ENCODE data around the gene ADGRL2. TPM values are rescaled to one million over a fixed set of nuclear protein-coding genes. Genes with fewer than 3 reads are reported as not detected.

ADGRL2 gene
- total RNA-seq, 2 donors from 2014 or later = not detected

DNA sequence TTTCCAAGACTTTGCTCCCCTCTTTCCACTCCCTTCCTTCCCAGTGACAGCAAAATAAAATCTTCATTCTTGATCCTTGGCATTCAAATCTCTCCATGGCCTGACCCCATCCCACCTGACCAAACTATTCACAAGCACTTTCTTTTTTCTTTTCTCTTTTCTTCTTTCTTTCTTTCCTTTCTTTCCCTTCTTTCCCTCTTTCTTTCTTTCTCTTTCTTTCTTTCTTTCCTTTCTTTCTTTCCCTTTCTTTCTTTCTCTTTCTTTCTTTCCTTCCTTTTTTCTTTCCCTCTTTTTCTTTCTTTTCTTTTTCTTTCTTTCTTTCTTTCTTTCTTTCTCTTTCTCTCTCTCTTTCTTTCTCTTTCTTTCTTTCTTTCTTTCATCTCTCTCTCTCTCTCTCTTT lies 207.1 kb downstream of the ADGRL2 start:
- Mint-ChIP-seq H3K4me3 (no peak overlapping the region), H3K36me3 (ENCODE audit: low read depth) (no peaks in the 10 kb centered on the region), H3K4me1 (no peaks in the 10 kb centered on the region), H3K27me3 (no peaks in the 10 kb centered on the region), H3K27ac (no peak overlapping the region)
- ATAC-seq (no peak), DNase-seq (no peak)
- H3K9me3 ChIP-seq (ENCODE audit: control insufficient read depth, low read length, poor library complexity, severe bottlenecking) = no peaks in the 10 kb centered on the region

DNA sequence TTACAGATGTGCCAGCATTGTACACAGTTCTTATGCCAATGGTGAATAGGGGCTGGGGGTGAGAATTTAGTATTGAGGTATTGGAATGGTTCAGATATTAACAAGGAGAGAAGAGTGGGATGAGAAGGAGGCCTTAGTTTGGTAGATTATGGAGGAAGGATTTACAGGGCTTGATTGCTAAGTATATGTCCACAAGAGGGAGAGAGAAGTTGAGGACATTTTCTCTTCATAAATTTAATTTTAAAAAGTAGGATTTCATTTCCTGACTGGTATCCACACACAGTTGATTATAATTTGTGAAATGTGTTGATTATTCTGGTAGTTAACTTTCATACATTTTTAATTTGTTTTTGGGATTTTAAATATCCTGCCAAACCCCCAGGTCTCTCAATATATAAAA lies 213.0 kb downstream of the ADGRL2 start:
- no peaks in the 10 kb centered on the region for H3K27me3 Mint-ChIP-seq
- no peaks in the 10 kb centered on the region for H3K36me3 Mint-ChIP-seq (ENCODE audit: low read depth)
- no peaks in the 10 kb centered on the region for H3K4me1 Mint-ChIP-seq
- H3K9me3 ChIP-seq (ENCODE audit: control insufficient read depth, low read length, poor library complexity, severe bottlenecking) = no peaks in the 10 kb centered on the region
- DNase-seq (no peak), ATAC-seq (no peak)
- no peak overlapping the region for H3K4me3 Mint-ChIP-seq
- H3K27ac Mint-ChIP-seq = no peak overlapping the region

DNA sequence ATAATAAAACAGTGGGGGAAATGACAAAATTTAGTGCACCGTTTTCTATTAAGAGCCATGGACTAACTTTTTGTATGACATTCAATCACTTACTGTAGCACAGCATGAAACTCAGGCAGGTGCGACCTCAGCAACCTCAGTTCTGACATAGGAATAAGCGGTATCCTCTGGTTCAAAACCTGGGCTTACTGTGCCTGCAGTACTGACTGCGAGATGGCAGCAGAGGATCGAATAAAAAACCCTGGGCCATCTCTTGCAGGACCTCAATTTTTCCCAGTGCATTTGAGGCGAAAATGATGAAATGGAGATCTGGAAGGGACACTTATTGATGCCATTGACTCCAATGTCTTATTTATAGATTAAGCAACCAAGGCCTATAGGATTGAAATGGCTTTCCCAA lies 214.7 kb downstream of the ADGRL2 start:
- Mint-ChIP-seq H3K27me3 (no peaks in the 10 kb centered on the region), H3K4me1 (no peaks in the 10 kb centered on the region), H3K27ac (no peak overlapping the region), H3K4me3 (no peak overlapping the region), H3K36me3 (ENCODE audit: low read depth) (no peaks in the 10 kb centered on the region)
- ATAC-seq = no peak
- no peaks in the 10 kb centered on the region for H3K9me3 ChIP-seq (ENCODE audit: control insufficient read depth, low read length, poor library complexity, severe bottlenecking)
- no peak for DNase-seq

DNA sequence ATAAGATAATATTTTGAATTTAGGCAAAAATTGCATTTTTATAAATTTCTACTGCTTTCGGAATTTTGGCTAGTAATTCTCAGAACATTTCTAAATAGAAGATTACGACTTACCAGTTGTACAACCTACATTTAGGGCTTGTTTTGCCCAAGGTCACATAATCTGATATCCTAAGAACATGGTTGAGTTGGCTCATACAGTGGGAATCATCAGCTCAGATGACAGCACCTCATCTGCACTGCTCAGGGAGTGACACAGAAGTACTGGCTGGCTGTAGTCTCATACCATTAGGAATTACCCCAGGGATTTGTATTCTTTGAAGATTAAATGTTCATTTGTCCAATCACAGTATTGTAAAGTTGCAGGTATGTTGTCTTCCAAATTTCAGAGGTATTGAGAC lies 217.6 kb downstream of the ADGRL2 start:
- H3K4me3 Mint-ChIP-seq = no peak overlapping the region
- H3K36me3 Mint-ChIP-seq (ENCODE audit: low read depth) = no peaks in the 10 kb centered on the region
- no peak for DNase-seq
- no peaks in the 10 kb centered on the region for H3K27me3 Mint-ChIP-seq
- no peak overlapping the region for H3K27ac Mint-ChIP-seq
- no peak for ATAC-seq
- H3K9me3 ChIP-seq (ENCODE audit: control insufficient read depth, low read length, poor library complexity, severe bottlenecking) = no peaks in the 10 kb centered on the region
- H3K4me1 Mint-ChIP-seq = no peaks in the 10 kb centered on the region

DNA sequence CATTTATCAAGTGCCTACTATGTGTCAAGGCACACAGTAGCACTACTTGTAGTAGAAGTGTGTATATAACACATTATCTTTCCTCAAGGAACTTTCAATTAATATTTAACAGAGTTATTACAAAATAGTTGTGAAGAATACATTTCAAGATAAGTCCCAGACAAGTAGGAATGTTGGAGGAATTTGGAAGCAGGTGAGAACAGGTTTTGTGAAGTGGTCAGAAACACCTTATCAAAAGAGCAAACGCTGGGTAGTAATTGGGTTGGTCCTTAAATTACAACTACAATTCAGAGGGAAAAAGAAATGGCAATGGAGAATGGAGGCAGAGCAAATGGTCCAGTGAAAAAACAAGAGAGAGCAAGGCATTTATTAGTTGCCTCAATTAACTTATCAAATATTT lies 218.8 kb downstream of the ADGRL2 start:
- H3K9me3 ChIP-seq (ENCODE audit: control insufficient read depth, low read length, poor library complexity, severe bottlenecking) = no peaks in the 10 kb centered on the region
- ATAC-seq (no peak), DNase-seq (no peak)
- Mint-ChIP-seq H3K4me3 (no peak overlapping the region), H3K4me1 (no peaks in the 10 kb centered on the region), H3K36me3 (ENCODE audit: low read depth) (no peaks in the 10 kb centered on the region), H3K27ac (no peak overlapping the region), H3K27me3 (no peaks in the 10 kb centered on the region)

DNA sequence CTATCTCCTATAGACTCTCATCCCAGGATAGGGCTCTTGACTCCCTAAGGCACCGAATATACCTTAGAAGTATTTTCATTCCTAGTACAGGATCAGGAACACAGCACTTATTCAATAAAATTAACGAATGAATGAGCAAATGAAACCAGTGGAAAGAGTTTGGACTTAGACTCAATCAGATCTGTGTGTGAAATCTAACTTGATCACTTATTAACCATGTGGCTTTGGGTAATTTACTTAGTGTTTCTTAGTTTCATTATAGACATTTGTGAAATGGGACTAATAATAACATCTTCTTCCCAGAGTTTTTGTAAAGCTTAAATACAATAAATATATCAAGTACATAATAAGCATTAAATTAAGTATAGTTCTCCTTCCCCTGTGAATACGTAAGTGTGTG lies 230.1 kb downstream of the ADGRL2 start:
- H3K27me3 Mint-ChIP-seq = no peaks in the 10 kb centered on the region
- H3K27ac Mint-ChIP-seq = no peak overlapping the region
- DNase-seq (no peak), ATAC-seq (no peak)
- H3K36me3 Mint-ChIP-seq (ENCODE audit: low read depth) = no peaks in the 10 kb centered on the region
- no peaks in the 10 kb centered on the region for H3K9me3 ChIP-seq (ENCODE audit: control insufficient read depth, low read length, poor library complexity, severe bottlenecking)
- no peaks in the 10 kb centered on the region for H3K4me1 Mint-ChIP-seq
- no peak overlapping the region for H3K4me3 Mint-ChIP-seq

DNA sequence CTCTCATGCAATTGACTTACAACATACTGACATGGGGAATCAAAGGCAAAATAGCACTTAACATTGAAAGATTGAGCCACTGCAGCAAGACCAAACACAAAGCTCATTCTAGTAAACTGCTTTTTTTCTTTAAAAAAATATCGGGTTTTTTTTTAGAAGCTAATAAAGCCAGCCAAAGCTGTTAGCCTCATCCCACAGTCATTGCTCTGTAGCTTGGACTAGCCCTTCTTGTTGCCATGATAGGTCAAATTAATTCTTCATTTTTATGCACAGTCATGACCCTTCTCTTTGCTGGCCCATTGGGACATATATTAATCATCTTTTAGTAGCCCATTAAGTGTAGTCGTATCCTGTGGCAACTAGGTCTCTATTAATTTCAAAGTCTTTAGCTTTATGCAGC lies 231.3 kb downstream of the ADGRL2 start:
- no peaks in the 10 kb centered on the region for H3K36me3 Mint-ChIP-seq (ENCODE audit: low read depth)
- DNase-seq = no peak
- no peaks in the 10 kb centered on the region for H3K4me1 Mint-ChIP-seq
- ATAC-seq = no peak
- H3K9me3 ChIP-seq (ENCODE audit: control insufficient read depth, low read length, poor library complexity, severe bottlenecking) = no peaks in the 10 kb centered on the region
- no peak overlapping the region for H3K27ac Mint-ChIP-seq
- H3K4me3 Mint-ChIP-seq = no peak overlapping the region
- no peaks in the 10 kb centered on the region for H3K27me3 Mint-ChIP-seq

DNA sequence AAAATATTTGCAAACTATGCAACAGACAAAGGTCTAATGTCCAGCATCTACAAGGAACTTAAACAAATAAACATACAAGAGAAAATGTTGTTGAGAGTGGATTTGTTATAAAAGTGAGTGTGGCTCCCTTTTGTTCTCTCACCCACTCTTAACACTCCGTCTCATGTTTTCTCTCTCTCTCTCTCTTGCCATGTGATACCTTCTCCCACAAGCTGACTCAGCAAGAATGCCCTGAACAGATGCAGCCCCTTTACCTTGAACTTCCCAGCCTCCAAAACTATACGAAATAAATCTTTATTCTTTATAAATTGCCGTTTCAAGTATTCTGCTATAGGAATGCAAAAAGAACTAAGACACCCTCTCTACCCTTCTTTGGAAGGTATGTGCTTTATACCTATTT lies 234.1 kb downstream of the ADGRL2 start:
- H3K27me3 Mint-ChIP-seq = no peaks in the 10 kb centered on the region
- no peaks in the 10 kb centered on the region for H3K4me1 Mint-ChIP-seq
- DNase-seq (no peak), ATAC-seq (no peak)
- no peaks in the 10 kb centered on the region for H3K36me3 Mint-ChIP-seq (ENCODE audit: low read depth)
- no peaks in the 10 kb centered on the region for H3K9me3 ChIP-seq (ENCODE audit: control insufficient read depth, low read length, poor library complexity, severe bottlenecking)
- H3K4me3 Mint-ChIP-seq = no peak overlapping the region
- H3K27ac Mint-ChIP-seq = no peak overlapping the region

Measured in T-helper 17 cell (primary cell).